Ovary (tissue), 9 donors: ENCODE results near the gene CBR4. TPM values are rescaled to one million over a fixed set of nuclear protein-coding genes. Genes with fewer than 3 reads are reported as not detected.

Source experiments
- DNase-seq, 5 donors: peaks; one replicate each; pipeline ENCODE4 v3.0.0-alpha.2; 2019 to 2020
- H3K27ac ChIP-seq, 2 donors: fragments of 200-600 bp; one replicate each; pipeline versions ENCODE4 v1.5.1 to v1.8.0; 2019 to 2022
- H3K27me3 ChIP-seq: fragments of 200-600 bp; one replicate; pipeline ENCODE4 v1.8.0; 2022
- H3K36me3 ChIP-seq: fragments of 200-600 bp; sonication (generic); one replicate; pipeline ENCODE4 v1.5.1; 2019
- H3K4me1 ChIP-seq: one replicate; pipeline ENCODE4 v1.8.1; 2013; ENCODE audit warnings: mild to moderate bottlenecking, moderate library complexity; ENCODE audit not compliant: insufficient read depth
- H3K4me3 ChIP-seq: fragments of 200-600 bp; sonication (generic); one replicate; pipeline ENCODE4 v1.5.1; 2017
- H3K9me3 ChIP-seq, 2 donors: fragments of 200-600 bp in 1 of 2; sonication (generic) in 1 of 2; one replicate each; pipeline versions ENCODE4 v1.5.1 to v1.8.1; 2013 to 2019; ENCODE audit warnings: mild to moderate bottlenecking in 1 of 2, moderate library complexity in 1 of 2
- CTCF ChIP-seq, 3 donors: fragments of 450-650 bp in 2 of 3; fragments of 200-600 bp in 1 of 3; IDR thresholded peaks; one replicate each; pipeline versions ENCODE4 v1.5.1 to v1.8.0; 2016 to 2022; ENCODE audit warnings: antibody characterized with exemption in 3 of 3, mild to moderate bottlenecking in 1 of 3
- EP300 ChIP-seq: sonication (generic); formaldehyde crosslinking; IDR thresholded peaks from one replicate; pipeline ENCODE4 v1.6.1; 2017; ENCODE audit warnings: antibody characterized with exemption
- POLR2A ChIP-seq: fragments of 450-650 bp; IDR thresholded peaks from one replicate; pipeline ENCODE4 v1.6.1; 2017; ENCODE audit warnings: antibody characterized with exemption, mild to moderate bottlenecking, moderate library complexity
- WGBS, 3 donors: extraction: QIAGEN DNeasy Blood & Tissue Kit in 1 of 3; methylation state at CpG; one replicate each; pipeline versions ENCODE4 v1.1.5 to v1.1.7; 2013 to 2017; 5-methylcytosine and 5-hydroxymethylcytosine counted together
- intact Hi-C, 4 donors: fragments of 100-400 bp; cut with DNase I; formaldehyde crosslinking; loops; one replicate each; pipeline versions ENCODE4 v1.11.0 to v1.15.1; 2022 to 2023
- polyA plus RNA-seq, 2 donors: library from polyadenylated mRNA; stranded (reverse); fragments of 200-250 nt in 1 of 2; fragments of 350-450 nt in 1 of 2; fragmentation: Illumina TruSeq in 1 of 2; extraction: RNeasy Lipid Tissue Mini Kit (QIAGEN cat#74804) in 1 of 2; gene quantifications; one replicate each; pipeline ENCODE4 v1.2.3, GENCODE V29; 2013 to 2014
- total RNA-seq, 7 donors: library from RNA; depleted of rRNA in 2 of 7; stranded (reverse); fragments of >200 nt in 2 of 7; fragmentation: NEBNext Ultra II Directional in 3 of 7; extraction: Animal tissue kit (Norgen Biotek cat#: 25700) in 3 of 7; gene quantifications; one replicate each; pipeline versions ENCODE4 v1.1.0 to v1.2.4, GENCODE V29; 2016 to 2023
- donor health status: DM: no; HTN: no; CAD: no; lungs with moderate emphysema.
- donor health status: DM: no; HTN: no; CAD: no.
- donor health status: Bipolar disorder and iron deficiency.
- donor health status: DM: yes; HTN: yes; CAD: no.
- donor health status: DM: no; HTN: no; CAD: no.
- donor health status: DM: yes; HTN: yes; CAD: no.

CBR4 gene
- total and polyA plus RNA-seq, 9 donors, result 8.9 to 24.0 (median 20.1) TPM

- Histone ChIP-seq H3K27ac (no peak overlapping the region), H3K9me3 (no peaks in the 10 kb centered on the region), H3K27me3 (no peaks in the 10 kb centered on the region), H3K4me1 (no peaks in the 10 kb centered on the region), H3K4me3 (no peak overlapping the region), H3K36me3 (no peaks in the 10 kb centered on the region)
- intact Hi-C loops, result no loop called here
- no peak for DNase-seq
- no peak for TF ChIP-seq CTCF (IDR thresholded peaks at IDR 0.05)
- no peak for TF ChIP-seq POLR2A
- TF ChIP-seq EP300, result no peak
- 87 to 95% (median 94%) methylated on average over 1 of the region's 1 CpG for WGBS, 3 donors
These were observed 28.1 kb downstream of the CBR4 start for GRCh38 chr4:168981942-168982341.

DNA sequence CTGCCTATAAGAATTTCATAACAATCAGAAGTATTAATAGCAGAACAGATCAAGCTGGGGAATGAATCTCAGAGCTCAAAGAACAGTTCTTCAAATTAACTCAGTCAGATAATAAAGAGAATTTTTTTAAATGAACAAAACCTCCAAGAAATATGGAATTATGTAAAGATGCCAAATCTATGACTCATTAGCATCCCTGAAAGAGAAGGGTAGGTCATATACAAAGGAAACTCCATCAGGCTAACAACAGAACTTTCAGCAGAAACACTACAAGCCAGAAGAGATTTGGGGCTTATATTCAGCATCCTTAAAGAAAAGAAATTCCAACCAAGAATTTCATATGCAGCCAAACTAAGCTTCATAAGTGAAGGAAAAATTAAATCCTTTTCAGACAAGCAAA lies 28.6 kb downstream of the CBR4 start:
- Histone ChIP-seq H3K4me3 (no peak overlapping the region), H3K27ac (no peak overlapping the region), H3K36me3 (no peaks in the 10 kb centered on the region), H3K4me1 (no peaks in the 10 kb centered on the region), H3K27me3 (no peaks in the 10 kb centered on the region), H3K9me3 (no peaks in the 10 kb centered on the region)
- intact Hi-C loops, result no loop called here
- no peak for DNase-seq
- TF ChIP-seq POLR2A (no peak), EP300 (no peak), CTCF (IDR thresholded peaks at IDR 0.05) (no peak)

DNA sequence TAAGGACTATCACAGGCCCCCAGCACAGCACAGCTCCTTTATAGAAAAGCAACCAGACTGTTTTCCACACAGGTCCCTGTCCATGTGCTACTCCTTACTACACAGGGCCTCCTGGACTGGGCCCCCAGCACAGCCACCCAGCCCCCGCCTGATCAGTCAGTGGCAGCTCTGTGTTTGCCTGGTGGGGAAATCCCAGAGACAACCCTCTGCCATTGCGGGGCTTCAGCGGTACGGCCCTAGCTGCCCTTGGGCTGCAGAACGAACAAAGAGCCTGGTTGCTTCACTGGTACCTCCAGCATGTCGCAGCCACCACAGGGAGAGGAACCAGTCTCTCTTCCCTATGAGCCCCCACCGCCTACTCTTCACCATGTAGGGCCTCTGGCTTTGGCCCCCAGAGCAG lies 30.7 kb downstream of the CBR4 start:
- 81 to 84% (median 83%) methylated on average over 6 to 7 of the region's 7 CpGs for WGBS, 3 donors
- Histone ChIP-seq H3K36me3 (no peaks in the 10 kb centered on the region), H3K27ac (no peak overlapping the region), H3K4me1 (no peaks in the 10 kb centered on the region), H3K4me3 (no peak overlapping the region), H3K9me3 (peaks cover 0 to 7% of the 10 kb centered on the region in 2 donors), H3K27me3 (no peaks in the 10 kb centered on the region)
- no peak for TF ChIP-seq EP300
- TF ChIP-seq CTCF (IDR thresholded peaks at IDR 0.05), result no peak
- TF ChIP-seq POLR2A, result no peak
- intact Hi-C loops, result no loop called here
- DNase-seq, result no peak

GRCh38 chr4:168978001-168978700 lies 31.9 kb downstream of the CBR4 start:
- Histone ChIP-seq H3K27ac (no peak overlapping the region), H3K9me3 (peaks cover 0 to 7% of the 10 kb centered on the region in 2 donors), H3K4me1 (no peaks in the 10 kb centered on the region), H3K27me3 (no peaks in the 10 kb centered on the region), H3K4me3 (no peak overlapping the region), H3K36me3 (no peaks in the 10 kb centered on the region)
- DNase-seq, result no peak
- WGBS, 3 donors, result 91 to 100% (median 94%) methylated on average over 1 of the region's 1 CpG
- intact Hi-C loops, result no loop called here
- TF ChIP-seq EP300 (no peak), CTCF (IDR thresholded peaks at IDR 0.05) (no peak), POLR2A (no peak)
